ENCODE data around the gene TACR1.

DNA sequence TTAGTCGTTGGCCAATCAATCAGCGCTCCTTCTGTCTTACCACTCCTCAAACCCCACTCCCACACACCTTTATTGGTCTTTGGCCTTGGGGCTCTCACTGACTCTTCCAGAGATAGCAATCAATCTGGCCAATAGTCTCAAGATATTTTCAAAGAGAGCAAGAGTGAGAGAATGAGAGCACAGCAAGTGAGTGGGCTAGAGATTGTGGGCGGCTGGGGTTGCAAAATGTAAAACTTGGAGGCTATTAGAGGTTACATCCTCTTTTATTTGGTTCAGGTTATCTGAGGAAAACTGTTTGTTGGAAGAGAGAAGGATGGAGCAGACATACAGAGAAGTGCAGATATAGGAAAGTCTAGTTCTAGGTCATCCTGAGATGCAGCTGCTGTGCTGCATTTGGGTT lies 32.8 kb downstream of the TACR1 start:
- no peak for TF ChIP-seq CTCF (IDR thresholded peaks at IDR 0.05; ENCODE audit: low read length)
- TF ChIP-seq EZH2 (optimal IDR thresholded peaks at IDR 0.05; ENCODE audit: low read depth, low read length), result no peak
- no peak for TF ChIP-seq EZH2phosphoT487 (IDR thresholded peaks at IDR 0.05; ENCODE audit: low read length)
